ENCODE data around the gene STAT5B.

- TF ChIP-seq, protein P1, sequence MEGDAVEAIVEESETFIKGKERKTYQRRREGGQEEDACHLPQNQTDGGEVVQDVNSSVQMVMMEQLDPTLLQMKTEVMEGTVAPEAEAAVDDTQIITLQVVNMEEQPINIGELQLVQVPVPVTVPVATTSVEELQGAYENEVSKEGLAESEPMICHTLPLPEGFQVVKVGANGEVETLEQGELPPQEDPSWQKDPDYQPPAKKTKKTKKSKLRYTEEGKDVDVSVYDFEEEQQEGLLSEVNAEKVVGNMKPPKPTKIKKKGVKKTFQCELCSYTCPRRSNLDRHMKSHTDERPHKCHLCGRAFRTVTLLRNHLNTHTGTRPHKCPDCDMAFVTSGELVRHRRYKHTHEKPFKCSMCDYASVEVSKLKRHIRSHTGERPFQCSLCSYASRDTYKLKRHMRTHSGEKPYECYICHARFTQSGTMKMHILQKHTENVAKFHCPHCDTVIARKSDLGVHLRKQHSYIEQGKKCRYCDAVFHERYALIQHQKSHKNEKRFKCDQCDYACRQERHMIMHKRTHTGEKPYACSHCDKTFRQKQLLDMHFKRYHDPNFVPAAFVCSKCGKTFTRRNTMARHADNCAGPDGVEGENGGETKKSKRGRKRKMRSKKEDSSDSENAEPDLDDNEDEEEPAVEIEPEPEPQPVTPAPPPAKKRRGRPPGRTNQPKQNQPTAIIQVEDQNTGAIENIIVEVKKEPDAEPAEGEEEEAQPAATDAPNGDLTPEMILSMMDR (IDR thresholded peaks at IDR 0.05 in 8 of 11, conservative IDR thresholded peaks at IDR 0.05 in 3 of 11) = no peak
- TF ChIP-seq POLR2A (IDR thresholded peaks at IDR 0.05) (no peak), POLR2AphosphoS5 (IDR thresholded peaks at IDR 0.05) (no peak)
Measured at GRCh38 chr17:42284566-42284965, 8.4 kb upstream of the STAT5B start.
